ENCODE results near the gene GPR39.

The GPR39 gene

GRCh38 chr2:132607426-132608090 is 191.0 kb downstream of the GPR39 start:
- no peak for DNase-seq

GRCh38 chr2:132608311-132608710 is 191.7 kb downstream of the GPR39 start:
- DNase-seq: no peak

- DNase-seq: no peak
These were observed 192.7 kb downstream of the GPR39 start for GRCh38 chr2:132609101-132609890.

GRCh38 chr2:132611719-132612118 is 195.1 kb downstream of the GPR39 start:
- no peak for DNase-seq

GRCh38 chr2:132615329-132616085 is 198.9 kb downstream of the GPR39 start:
- no peak for DNase-seq

GRCh38 chr2:132617989-132618388 is 201.4 kb downstream of the GPR39 start:
- DNase-seq: no peak

GRCh38 chr2:132618734-132619133 is 202.1 kb downstream of the GPR39 start:
- DNase-seq: no peak

- no peak for DNase-seq
These were observed 203.5 kb downstream of the GPR39 start for GRCh38 chr2:132620115-132620514.

GRCh38 chr2:132621131-132621875 is 204.7 kb downstream of the GPR39 start:
- no peak for DNase-seq

- no peak for DNase-seq
These were observed 206.7 kb downstream of the GPR39 start for GRCh38 chr2:132623096-132623839.

GRCh38 chr2:132627536-132627935 is 210.9 kb downstream of the GPR39 start:
- no peak for DNase-seq

GRCh38 chr2:132632000-132632649 is 215.5 kb downstream of the GPR39 start:
- DNase-seq: no peak

GRCh38 chr2:132633635-132634034 is 217.0 kb downstream of the GPR39 start:
- no peak for DNase-seq

- no peak for DNase-seq
These were observed 219.7 kb downstream of the GPR39 start for GRCh38 chr2:132636346-132636745.

GRCh38 chr2:132638313-132639040 is 221.9 kb downstream of the GPR39 start:
- no peak for DNase-seq

GRCh38 chr2:132640116-132640515 is 223.5 kb downstream of the GPR39 start:
- no peak for DNase-seq

GRCh38 chr2:132641819-132642218 is 225.2 kb downstream of the GPR39 start:
- DNase-seq: no peak

GRCh38 chr2:132642415-132642814 is 225.8 kb downstream of the GPR39 start:
- DNase-seq: no peak

- DNase-seq: no peak
These were observed 228.6 kb downstream of the GPR39 start for GRCh38 chr2:132645176-132645575.

- DNase-seq: no peak
These were observed 229.3 kb downstream of the GPR39 start for GRCh38 chr2:132645722-132646539.

All from CD4-positive, alpha-beta T cell treated with Interleukin-6 for 4 hours (primary cell).